ENCODE measurements around the gene TEPSIN.

The TEPSIN gene

DNA sequence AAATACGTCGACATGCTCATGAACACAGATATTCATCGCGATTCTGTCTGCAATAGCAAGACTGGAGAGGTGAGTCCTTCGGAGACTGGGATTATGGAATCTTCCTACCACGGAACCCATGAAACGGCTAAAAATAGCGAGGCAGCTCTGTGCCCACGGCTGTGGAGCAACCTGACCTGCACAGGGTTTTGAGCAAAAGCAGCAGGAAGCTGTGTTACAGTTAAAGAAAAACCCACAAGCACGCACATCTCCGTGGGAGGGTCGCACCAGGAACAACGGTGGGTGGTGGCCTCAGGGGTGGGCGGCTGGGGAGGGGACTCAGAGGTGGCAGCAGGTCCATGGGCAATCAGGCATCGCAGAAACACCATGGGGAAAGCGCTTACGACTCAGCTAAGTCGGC lies 31.4 kb upstream of the TEPSIN start:
- DNase-seq (ENCODE audit: low read depth in 1 of 2, low spot score in 1 of 2), result no peak

DNA sequence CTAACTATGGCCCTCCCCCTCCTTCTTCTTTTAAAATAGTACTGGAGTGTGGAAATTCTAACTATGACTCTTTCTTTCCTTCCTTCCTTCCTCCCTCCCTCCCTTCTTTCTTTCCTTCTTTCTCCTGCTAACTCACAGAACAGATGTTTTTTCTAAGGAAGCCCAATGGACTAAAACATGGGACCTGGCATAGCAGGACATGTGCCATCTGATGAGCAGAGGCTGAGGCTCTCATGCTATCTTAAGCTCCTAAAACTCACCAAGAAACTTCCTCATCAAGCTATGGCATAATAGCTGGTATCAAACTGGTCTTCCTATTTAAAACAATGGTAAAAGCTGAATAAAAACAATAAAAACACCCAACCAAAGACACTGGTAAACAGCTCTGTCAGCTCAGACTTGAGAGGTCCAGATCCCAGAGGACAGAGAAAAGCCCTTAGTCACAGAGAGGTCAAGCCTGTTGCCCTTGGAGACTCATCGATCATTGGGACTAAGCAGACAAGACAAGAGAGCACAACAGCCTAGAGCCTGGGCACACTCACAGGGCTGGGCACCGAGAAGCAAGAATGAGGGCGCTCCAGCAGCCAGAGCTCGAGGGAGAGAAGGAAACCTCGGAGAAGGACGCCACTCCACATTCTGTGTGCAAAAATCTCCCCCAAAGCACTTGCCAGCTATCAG lies 28.7 kb upstream of the TEPSIN start:
- no peak for DNase-seq (ENCODE audit: low read depth in 1 of 2, low spot score in 1 of 2)

DNA sequence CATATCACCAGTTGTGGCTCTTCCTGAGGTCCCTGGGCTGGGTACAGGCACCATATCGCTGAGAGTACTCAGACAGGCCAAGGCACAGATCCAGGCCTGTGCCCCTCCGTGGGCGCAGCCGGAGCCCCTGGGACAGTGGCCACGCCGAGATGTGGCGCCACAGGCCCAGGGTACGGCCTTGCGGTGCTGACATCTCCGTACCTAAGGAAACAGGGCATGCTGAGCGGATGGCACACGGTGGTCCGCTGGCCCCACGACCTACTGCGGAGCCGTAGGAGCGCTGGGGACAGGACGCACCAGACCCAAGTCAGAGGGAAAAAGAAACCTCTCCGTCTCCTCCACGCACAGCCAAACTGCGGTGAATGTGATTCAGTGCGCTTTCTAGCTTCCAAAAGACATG lies 26.7 kb upstream of the TEPSIN start:
- no peak for DNase-seq (ENCODE audit: low read depth in 1 of 2, low spot score in 1 of 2)

DNA sequence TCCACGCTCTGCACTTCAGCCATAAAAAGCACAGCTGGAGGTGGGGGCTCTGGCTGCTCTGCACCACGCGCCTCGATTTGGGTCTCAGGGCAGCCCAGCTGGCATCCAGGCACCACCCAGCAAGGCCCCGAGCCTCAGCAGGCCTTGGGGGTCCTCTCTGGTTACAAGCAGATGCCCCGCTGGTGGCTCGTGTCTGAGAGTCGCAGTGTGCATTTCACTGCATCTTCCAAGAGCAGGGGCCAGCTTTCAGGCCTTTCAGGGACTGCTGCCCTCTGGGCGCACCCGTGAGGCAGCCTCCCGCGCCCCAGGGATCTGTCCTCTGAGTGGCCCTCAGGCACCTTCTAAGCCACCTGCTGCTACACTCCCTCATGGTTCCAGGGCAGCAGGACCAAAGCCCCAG lies 25.8 kb upstream of the TEPSIN start:
- no peak for DNase-seq (ENCODE audit: low read depth in 1 of 2, low spot score in 1 of 2)

DNA sequence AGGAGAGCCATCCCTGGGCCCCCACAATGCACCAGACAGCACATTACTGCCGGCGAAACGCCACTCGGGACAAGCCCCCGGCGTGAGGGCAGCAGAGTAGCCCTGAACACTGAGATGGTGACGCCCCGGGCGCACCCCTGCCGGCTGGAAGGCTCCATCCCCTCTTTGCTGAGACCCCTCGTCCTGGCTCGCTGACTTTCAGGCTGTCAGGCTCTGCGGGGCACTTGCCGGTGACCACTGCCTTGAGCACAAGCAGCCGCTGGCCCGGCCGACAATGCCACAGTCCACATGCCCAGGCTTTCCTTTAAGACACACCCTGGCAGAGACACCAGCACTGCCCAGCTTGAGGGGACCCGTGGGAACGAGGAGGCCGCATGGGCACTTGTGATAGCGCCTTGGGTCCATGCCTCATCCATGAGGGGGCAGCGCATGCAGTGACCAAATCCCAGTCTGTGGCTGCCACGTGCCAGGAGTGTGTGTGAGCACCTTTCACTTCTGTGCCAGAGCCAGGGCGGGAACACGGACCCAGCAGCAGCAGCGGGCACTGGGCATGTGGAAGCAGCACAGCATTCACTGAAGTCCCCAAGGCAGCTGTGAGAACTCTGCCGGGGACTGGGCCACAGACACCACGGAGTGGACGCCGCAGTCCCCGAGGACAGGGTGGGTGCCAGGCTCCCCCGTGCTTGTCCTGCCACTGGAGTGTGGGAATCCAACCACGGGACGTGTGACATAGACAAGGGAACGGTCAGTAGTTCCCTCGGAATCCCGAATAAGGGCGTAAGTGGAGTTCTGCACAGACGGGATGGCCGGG lies 24.7 kb upstream of the TEPSIN start:
- no peak for DNase-seq (ENCODE audit: low read depth in 1 of 2, low spot score in 1 of 2)

DNA sequence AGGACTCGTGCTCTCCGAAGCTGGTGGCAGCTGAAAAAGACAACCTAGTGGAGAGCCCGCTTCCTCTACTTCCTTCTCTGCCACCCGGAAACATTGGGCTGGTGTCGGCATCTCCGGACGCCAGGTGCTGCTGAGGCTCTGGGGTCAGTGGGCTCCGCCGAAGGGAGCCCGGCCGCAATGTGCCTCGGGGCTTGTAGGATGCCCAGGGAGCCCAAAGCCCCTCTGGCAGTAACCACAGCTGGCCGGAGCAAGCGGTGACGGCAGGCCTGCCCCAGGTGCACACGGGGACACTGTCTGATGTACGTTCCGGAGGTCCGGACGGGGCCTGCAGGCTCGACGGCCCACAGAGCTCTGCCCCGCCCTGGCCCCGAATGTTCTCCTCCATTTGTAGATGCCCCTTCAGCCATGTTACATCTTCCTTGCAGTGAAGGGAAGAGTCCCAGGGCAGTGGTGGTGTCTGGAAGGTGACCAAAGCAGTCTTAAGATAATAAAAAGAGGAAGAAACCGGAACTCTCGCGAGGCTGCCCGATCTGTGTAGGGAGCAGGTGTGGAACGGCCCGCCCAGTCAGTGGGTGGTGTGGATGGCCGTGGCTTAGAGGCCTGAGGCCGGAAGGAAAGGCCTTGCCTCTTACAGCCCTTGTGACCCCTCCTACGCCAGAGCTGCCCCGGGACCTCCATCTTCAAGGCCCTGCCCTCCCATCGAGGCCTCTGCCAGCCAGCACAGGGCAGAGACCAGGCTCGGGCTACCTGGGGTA lies 22.9 kb upstream of the TEPSIN start:
- no peak for DNase-seq (ENCODE audit: low read depth in 1 of 2, low spot score in 1 of 2)

DNA sequence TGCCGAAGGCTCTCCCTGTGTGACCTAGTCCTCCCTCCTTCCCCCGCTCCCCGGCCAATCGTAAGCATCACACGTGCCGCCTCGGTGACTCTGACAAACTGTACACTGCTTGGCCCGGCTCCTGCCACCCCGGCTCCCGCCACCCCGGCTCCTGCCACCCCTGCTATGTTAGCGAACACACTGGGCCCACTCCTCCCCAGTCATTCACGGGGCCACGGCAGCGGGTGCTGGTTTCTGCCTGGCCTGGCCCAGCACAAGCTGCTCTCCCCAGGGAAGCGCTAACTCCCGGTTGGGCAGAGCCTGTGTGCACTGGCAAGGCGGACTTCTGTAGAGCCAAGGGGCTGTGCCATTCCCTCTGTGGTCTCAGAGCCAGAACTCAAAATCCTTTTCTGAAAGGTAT lies 22.2 kb upstream of the TEPSIN start:
- no peak for DNase-seq (ENCODE audit: low read depth in 1 of 2, low spot score in 1 of 2)

DNA sequence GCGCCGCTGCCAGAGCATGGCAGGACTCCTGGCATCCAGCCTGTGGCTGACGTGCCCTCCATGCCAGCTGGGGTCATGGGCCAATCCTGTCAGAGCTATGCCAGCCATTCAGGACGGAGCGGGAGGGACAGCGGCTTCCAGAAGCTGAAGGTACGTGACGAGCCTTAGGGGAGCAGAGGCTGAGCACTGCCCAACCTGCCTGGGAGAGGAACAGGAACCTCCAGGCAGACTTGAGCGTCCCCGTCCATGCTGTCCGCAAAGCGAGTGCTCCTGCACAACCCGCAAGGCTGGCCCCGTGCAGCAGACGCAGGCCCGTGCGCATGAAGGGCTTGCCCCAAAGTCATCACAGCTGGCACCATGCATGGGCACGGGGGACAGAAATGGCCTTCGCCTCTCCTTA lies 21.8 kb upstream of the TEPSIN start:
- DNase-seq (ENCODE audit: low read depth in 1 of 2, low spot score in 1 of 2), result no peak

DNA sequence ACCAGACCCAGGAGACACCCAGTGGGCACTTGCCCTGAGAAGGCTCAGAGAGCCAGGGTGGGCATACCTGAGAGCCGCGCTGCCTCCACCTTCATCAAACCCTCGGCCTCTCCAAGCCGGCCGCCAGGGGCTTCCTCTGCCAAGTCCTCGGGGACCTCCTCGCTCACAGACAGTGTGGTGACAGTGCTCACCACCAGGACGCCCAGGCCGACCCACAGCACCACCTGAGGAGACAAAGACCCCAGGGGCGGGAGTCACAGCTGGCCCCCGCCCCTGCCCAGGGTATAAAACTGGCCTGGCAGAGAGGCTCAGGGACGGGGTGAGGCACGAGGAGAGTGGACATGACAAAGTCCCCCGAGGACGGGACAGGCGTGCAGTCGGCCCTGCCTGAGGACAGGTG lies 21.3 kb upstream of the TEPSIN start:
- no peak for DNase-seq (ENCODE audit: low read depth in 1 of 2, low spot score in 1 of 2)

DNA sequence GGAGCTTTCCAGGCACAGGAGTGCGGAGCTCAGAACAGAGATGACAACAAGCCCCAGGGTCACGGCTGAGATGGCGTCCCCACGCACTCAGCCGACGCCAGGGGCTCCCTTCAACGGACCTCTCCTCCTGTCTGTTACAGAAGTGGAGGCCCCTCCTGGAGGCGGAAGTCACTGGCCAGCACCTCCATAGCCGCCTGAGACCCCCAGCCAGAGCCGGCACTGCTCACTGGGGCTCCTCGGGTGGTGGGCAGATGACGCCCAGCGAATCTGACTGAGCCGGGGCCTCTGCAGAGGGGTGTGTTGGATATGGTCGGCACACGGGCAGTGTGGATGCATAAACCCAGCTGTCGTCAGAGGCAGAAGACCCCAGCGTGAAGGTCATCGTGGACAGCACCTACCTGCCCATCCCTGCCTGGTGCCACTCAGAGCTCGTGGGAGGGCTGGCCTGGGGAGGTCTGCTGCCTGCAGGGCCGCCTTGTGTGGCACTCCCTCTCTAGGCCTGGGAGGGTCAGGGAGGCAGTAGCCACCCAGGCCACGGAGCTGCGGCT lies 20.3 kb upstream of the TEPSIN start:
- DNase-seq (ENCODE audit: low read depth in 1 of 2, low spot score in 1 of 2), result no peak

DNA sequence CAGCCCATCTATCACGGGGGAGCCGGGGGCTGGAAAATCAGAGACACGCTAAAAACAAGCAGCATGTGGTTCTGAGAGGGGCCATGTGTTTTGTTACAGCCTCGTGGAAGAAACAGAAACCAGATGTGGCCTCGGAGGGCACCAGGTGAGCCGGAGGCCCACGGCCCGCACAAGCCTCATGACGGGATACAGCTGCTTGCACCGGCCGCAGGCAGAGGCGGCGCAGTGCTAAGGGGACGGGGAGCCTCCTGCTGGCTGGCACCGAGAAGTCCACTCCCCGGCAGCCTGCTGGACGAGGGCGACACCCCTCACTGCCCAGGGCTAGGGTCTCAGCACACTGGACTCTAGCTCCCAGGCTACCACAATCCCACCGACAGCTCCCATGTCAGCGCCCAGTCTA lies 19.4 kb upstream of the TEPSIN start:
- no peak for DNase-seq (ENCODE audit: low read depth in 1 of 2, low spot score in 1 of 2)

DNA sequence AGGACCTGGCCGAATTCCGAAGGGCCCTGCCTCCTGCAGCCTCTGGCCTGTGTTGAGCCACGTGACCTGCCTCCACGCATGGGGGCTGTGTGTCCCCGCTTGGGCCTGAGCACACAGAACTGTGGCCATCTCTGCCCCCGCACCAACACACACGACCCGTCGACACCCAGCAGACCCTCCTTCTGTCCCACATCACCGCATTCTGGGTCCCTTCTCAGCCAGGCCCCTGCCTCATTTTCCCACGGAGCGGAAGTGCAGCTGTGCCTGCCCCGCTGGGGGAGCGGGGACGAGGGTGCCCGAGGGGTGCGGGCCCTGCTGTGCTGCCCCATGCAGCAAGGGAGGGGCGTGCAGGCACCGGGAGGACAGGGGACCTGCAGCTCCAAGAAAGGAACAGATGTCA lies 18.7 kb upstream of the TEPSIN start:
- DNase-seq (ENCODE audit: low read depth in 1 of 2, low spot score in 1 of 2), result no peak

DNA sequence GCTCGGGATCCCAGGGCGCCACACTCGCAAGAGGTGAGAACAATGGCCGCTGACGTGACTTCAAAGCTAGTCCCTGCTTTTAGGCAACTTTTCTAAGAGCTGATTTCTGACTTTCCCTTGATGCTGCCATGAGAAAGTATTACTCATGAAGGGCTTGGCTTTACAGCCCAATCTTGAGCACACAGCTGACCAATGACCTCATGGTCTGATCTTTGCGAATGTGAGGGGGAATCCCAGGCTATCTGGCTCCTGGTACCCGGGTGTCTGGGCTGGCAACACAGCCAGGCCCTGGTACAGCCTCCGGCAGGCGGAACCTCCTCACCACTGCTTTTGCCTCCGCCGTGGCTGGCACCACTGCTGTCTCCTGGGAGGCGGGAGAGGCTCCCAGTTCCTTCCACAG lies 17.8 kb upstream of the TEPSIN start:
- no peak for DNase-seq (ENCODE audit: low read depth in 1 of 2, low spot score in 1 of 2)

DNA sequence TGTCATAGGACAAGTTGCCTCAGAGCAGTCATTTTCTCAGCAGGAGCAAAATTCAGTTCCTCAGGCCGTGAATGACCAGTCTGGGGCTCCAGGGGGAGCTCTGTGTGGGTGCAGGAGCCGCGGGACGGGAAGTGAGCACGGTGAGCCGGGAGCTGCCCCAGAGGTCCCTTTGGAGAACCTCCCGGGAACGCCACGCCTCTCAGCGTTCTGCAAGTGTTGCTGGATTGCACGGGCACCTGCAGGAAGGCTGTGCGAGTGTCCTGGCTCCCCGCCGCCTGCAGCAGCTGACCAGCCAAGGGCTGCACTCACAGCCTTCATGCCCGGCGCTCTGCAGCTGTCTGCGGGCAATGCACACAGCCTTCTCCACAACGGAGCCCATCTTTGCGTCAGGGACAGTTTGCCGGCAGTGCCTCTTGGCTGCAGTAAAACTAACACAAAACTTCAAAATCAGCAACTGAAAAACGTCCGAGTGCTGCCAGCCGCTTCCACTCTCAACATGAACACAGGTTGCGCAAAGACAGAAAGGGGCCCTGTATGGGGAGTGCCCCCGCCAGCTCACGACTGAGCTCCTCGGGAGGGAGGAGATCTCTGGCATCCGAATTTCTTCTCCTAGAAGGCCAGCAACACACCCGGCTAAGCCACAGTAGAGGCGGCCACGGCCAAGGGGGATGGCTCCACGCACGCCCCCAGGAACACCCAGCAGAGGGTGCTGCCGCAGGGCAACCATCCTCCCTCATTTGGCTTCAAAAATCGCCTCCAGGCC lies 16.3 kb upstream of the TEPSIN start:
- DNase-seq (ENCODE audit: low read depth in 1 of 2, low spot score in 1 of 2), result no peak

DNA sequence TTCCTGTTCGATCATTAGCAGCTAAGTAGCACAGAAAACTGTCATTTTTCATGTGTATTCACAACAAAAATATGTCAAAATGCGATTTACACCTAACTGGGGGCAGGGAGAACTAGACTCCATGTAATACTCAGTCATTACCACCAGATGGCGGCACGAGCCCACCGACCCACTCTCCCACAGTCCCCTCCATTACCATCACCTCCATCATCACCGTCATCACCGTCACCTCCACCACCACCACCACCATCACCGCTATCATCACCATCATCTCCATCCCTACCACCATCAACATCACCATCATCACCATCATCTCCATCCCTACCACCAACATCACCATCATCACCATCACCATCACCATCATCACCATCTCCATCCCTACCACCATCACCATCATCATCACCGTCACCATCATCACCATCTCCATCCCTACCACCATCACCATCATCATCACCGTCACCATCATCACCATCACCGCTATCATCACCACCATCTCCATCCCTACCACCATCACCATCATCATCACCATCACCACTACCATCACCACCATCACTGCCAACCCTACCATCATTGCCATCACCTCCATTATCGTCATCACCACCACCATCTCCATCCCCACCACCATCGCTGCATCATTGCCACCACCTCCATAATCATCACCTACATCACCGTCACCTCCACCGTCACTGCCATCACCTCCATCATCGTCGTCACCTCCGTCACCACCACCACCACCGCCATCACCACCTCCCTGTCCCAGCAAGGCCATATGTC lies 14.7 kb upstream of the TEPSIN start:
- peak; percentile 15 to 41 for DNase-seq (ENCODE audit: low read depth in 1 of 2, low spot score in 1 of 2)

DNA sequence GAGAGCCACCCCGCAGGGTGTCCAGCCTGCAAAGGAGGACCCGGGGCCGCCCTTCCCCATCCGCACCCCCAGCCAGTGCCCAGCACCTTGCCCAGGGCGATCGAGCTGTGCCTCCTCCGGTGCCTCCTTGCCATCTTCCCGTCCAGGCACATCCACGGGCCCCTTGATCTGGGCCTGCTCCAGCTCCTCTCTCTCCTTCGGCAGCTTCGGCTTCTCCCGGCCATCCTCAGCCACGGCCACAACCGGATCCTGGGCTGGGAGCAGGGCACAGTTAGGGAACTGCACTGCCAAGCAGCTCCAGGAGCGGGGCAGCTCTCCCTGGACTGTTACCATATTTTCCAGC lies 14.1 kb upstream of the TEPSIN start:
- no peak for DNase-seq (ENCODE audit: low read depth in 1 of 2, low spot score in 1 of 2)

DNA sequence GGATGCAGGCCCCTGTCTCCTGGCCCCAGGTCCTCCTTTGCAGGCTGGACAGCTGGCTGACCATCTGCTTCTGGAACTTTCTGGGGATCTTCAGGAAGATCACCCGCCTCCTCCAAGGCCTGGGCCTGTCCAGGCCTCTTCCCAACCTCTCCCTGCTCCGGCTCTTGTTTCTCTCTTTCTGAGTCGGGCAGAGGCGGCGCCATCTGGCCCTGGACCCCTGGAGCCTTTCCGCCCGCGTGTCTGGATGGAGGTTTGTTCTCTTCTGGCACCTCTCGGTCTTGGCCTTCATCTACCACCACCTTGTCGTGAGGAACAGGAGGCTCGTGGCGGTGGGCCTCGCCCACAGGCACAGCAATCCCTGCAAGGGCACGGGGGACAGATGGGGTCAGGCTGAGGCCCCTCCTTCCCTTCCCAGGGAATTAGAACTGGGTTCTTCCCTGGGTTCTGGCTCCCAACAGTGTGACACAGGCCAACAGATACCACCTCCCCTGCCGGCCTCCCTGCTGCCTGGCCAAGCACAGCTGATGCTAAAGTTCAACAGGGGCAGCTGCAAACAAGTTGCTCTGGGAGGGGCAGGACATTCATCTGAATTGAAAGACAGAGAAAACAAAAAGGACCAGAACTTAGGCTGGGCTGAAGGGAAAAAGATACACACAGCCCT lies 13.6 kb upstream of the TEPSIN start:
- DNase-seq (ENCODE audit: low read depth in 1 of 2, low spot score in 1 of 2), result no peak

DNA sequence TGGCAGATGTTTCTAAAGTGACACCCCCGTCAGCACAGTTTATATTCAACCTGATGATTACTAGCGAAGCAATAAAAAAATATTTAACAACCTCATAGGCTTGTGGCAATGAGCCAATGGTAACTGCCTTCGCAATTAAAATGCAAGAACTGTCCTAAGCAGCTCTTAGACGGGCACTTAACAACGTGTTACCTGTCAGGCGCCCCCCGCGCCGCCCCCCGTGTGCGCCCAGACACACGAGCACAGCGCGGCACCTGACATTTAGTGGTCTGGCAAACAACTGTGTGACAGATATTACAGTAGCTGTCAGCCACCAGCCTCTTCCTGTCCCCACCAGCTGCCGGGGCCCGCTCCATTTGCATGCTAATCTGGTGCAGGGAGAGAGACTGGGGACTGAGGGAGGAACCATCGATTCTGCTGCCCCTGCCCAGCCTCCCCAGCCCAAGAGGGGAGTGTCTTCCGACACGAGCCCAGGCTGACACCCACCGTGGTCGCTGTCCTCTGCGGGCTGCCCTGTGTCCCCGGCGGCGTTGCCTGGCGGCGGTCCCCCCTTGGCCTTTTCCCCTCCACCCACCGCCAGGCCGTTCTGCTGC lies 12.9 kb upstream of the TEPSIN start:
- DNase-seq (ENCODE audit: low read depth in 1 of 2, low spot score in 1 of 2), result no peak

DNA sequence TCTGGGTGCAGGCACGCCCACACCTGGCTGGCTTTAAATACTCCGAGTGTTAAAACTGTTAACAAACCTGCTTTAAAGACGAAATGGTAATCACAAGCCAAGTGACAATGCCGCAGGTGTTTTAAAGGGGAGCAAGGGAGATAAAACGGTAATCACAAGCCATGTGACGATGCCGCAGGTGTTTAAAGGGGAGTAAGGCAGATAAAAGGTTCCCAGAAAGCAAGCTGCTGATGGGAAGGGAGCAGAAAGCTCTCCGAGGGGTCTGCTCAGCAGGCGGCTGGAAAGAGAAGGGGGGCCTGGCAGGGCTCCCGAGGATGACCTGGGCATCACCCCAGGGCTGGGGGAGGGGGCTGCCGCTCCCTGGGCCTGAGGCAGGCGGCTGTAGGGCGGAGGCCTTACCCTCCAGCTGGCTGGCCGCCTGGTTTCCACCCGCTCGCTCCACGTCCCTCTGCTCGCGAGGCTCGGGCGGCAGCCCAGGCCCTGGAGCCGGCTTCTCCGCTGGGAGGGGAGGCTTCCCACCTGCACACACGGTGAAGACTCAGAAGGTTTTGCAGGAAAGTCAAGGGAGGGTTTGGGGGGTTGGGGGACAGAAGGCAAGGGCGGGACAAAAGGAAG lies 12.3 kb upstream of the TEPSIN start:
- no peak for DNase-seq (ENCODE audit: low read depth in 1 of 2, low spot score in 1 of 2)
